ENCODE data around the gene NEDD4L. TPM values are rescaled to one million over a fixed set of nuclear protein-coding genes. Genes with fewer than 3 reads are reported as not detected.
A peak's percentile ranks its signal among the peaks of the same experiment; 100 is the strongest.
"Not testable (repeated sequence)": the region's sequence is repeated elsewhere in the genome, so short reads cannot be mapped to it uniquely, and the experiment has no call there.

Gene NEDD4L
- 9.7 and 10.5 TPM in 2 replicates for total RNA-seq

DNA sequence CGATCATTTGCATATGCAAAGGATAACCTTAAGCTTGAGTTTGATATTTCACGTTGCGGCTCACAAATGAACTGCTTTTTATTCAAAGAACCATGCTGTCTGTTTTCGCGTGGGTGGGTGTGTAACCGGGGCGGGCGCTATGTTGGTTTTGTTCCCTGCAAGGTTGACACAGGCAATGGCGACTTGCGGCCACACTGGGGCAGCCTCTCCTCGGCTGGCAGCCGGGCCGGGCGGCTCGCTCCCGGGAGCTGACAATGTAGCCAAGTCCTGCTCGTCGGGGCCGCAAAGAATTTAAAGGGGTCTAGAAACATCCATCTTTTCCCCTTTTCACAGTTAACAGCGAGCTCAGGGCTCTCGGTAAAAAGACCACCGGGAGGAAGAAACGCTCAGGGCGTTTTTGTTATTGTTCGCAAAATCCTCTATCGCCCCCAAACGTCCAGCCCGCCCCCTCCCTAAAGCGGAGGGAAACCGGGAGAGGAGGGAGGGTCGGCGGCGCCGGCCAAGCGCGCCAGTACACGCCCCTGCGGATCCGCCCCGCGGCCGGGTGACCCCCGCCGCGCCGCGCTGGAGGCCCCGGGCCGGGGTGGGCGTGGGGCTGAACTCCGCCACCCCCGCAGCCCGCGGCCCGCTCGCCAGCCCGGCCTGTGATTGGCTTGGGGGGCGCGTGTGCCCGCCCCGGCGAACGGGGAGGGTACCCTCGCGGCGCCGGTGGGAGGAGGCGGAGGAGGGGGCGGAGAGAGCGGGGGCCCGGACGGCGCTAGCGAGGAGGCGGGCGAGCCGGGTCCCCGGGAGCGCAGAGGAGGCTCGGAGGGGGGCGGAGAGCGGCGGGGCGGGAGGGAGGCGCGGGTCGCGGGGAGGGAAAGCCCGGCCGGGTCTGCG, at the start of gene NEDD4L:
TSS of gene NEDD4L (plus strand) at position 736 of the 879 bp plus-strand sequence. CDS start 435 bp downstream, outside the sequence.
- peak; percentile 85 to 92 for DNase-seq (ENCODE audit: low read depth in 2 of 2)

DNA sequence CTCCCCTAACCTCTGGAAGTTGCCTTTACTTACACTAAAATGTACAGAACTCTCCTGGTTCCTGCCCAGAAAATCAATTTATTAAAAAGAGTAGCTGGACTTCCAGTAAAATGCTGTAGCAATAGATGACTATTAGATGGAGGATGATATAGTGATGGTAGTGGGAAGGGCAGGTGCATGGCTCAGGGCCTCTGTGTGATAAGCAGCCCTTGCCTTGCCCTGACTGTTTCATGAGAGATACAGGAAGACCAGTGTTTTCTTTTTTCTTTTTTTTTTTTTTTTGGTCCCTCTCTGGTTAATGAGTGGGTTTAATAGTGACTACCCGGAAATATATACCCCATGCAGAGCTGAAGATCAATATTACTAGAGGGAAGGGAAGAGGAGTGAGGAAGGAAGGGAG, 48.7 kb upstream of the NEDD4L start:
- DNase-seq (ENCODE audit: low read depth in 2 of 2): no peak

DNA sequence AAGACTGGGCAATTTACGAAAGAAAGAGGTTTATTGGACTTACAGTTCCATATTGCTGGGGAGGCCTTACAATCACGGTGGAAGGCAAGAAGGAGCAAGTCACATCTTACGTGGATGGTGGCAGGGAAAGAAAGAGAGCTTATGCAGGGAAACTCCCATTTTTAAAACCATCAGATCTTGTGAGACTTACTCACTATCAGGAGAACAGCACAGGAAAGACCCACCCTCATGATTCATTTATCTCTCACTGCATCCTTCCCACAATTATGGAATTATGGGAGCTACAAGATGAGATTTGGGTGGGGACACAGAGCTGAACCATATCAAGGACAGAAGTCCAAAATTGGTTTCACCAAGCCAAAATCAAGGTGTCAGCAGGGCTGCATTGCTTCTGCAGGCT, 47.1 kb upstream of the NEDD4L start:
- DNase-seq (ENCODE audit: low read depth in 2 of 2): not testable (repeated sequence)

DNA sequence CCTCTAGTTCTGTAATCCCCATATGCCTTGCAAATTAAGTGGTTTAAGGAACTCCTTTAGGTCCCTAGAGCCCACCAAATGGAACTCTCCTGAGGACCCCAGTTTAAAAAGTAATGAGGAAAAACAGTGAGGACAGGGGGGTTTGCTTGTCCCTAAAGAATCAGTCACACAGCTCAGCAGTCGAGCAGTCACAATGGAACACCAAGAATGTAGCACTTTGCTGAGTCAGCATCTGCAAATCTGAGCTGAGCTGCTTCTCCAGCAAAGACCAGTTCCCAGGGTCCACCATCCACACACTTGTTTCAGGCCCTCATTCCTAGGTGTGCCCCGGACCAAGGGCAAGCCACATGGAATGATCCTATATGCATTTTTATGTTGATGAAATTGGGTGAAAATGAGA, 46.2 kb upstream of the NEDD4L start:
- DNase-seq (ENCODE audit: low read depth in 2 of 2): no peak

GRCh38 chr18:57998461-57998860, 45.6 kb upstream of the NEDD4L start:
- DNase-seq (ENCODE audit: low read depth in 2 of 2): no peak

- peak in 1 of 2 donors; percentile 7 for DNase-seq (ENCODE audit: low read depth in 2 of 2)
Measured at GRCh38 chr18:58004317-58004716, 39.7 kb upstream of the NEDD4L start.

GRCh38 chr18:58005011-58005410, 39.0 kb upstream of the NEDD4L start:
- no peak for DNase-seq (ENCODE audit: low read depth in 2 of 2)

DNA sequence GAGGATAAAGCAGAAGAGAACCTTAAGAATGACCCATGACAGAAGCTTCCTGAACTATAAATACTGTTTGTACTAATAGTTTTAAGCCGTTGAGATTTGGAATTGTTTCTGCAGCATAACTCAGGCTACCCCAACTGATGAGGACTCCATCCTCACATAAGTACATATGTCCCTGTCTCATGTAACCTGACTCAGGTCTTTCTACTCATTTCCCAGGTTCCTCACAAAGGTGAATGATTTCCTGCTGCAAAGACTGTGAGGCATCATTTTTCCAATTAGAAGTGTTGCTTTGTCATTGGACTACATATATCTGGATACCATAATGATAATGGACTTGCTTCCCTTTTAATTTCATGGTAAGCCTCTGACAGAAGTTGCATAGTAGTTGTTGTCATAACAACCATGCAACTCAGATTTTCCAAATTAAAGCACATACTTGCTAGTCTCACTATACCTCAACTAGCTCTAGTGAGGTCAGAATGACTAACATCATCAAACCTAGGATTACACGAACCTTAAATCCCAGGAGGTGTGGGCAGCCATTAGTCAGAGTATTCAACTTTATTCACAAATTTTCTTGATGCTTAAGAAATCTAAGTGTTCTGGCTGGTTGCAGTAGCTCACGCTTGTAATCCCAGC, 38.0 kb upstream of the NEDD4L start:
- no peak for DNase-seq (ENCODE audit: low read depth in 2 of 2)

- no peak for DNase-seq (ENCODE audit: low read depth in 2 of 2)
Measured at GRCh38 chr18:58009166-58009565, 34.9 kb upstream of the NEDD4L start.

DNA sequence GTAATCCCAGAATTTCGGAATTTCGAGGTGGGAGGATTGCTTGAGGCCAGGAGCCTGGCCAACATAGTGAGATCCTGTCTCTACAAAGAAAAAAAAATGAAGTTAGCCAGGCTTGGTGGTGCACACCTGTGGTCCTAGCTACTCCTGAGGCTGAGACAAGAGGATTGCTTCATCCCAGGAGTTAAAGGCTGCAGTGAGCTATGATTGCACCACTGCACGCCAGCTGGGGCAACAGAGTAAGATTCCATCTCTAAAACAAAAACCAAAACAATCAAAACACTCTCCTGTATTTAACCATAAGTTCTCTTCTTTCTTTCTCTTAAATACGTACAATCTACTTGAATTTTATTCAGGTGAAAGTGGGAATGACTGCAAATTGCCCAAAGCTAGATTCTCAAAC, 33.8 kb upstream of the NEDD4L start:
- no peak for DNase-seq (ENCODE audit: low read depth in 2 of 2)

- no peak for DNase-seq (ENCODE audit: low read depth in 2 of 2)
Measured at GRCh38 chr18:58012356-58012755, 31.7 kb upstream of the NEDD4L start.

DNA sequence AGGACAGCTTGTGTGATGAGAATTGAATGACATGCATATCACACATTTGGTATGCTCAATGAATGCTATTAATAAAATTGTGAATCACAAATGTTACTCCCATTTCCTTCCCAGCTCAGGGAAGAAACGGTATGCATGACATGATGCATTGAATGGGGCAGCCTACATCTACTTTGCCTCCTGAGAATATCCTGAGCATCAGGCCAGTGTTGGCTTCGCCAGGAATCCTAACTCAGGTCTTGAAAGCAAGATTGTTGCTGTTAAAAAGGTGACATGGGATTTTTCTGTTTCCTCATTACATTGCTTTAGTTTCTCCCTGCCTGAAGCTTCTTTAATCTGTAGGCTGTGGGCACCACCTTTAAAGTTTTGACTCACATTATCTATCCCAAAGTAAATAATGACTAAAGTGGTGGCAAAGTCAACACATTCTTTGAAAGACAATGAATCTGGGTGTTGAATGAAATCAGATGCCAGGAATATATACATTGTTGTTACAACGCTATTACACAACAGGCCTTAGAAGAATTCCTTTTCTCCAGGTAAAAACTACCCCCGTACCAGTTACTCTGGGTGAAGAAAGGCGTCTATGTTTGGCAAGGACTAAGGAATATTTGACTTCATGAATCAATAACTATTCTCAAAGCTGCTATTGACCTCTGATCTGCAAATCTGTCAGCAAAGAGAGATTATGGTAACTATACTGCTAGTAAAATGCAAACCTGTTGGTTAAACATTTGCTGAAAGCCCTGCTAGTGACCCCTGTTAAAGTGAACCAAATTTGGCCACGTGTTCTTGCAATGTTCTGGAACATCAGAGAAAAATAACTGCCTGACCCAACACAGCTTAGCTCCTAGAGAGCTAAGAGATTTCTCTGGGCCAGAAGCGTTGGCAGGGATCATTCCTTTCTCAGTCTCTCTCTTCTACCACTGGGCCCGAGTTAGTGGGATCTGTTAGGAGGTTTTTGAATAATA, 30.5 kb upstream of the NEDD4L start:
- DNase-seq (ENCODE audit: low read depth in 2 of 2): peak in 1 of 2 donors; percentile 21

- no peak for DNase-seq (ENCODE audit: low read depth in 2 of 2)
Measured at GRCh38 chr18:58015065-58015780, 28.8 kb upstream of the NEDD4L start.

GRCh38 chr18:58017267-58017666, 26.8 kb upstream of the NEDD4L start:
- DNase-seq (ENCODE audit: low read depth in 2 of 2): no peak

- DNase-seq (ENCODE audit: low read depth in 2 of 2): no peak
Measured at GRCh38 chr18:58020567-58021107, 23.4 kb upstream of the NEDD4L start.

DNA sequence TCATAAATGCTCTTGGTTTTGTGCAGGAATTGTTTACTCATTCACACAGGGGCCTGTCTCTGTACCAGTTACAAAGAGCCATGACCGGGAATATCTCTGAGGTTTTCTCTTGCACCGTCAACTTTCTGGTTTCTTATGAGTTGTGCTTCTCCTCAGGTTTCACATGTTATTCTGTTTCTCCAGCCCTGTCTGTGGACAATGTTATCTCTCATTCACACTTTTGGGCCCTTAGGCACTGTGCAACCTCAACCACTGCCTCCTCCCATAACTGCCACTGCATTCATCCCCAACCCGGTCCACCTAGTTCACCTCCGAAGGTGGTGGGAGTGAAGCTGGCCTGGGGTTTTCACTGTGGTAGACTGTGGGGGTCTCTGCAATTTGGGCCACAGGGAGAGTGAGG, 22.5 kb upstream of the NEDD4L start:
- no peak for DNase-seq (ENCODE audit: low read depth in 2 of 2)

- no peak for DNase-seq (ENCODE audit: low read depth in 2 of 2)
Measured at GRCh38 chr18:58023108-58023507, 20.9 kb upstream of the NEDD4L start.

DNA sequence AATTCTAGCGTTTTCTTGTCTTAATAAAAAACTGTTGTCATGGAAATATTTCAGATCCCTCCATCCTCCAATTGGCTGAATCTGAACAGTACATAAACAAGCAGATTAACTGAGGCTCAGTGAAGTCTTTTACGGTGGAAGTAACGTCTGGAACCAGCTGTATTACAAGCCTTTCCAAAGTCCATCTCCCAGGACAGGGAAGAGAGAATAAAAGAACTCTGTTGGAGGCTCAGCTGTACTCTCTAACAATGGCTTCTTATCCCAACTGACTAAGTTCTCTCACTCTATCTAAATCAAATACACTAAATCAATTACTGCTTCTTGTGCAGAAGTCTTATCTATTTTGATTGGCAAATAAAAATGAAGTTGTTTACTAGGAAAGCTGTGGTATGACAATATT, 19.9 kb upstream of the NEDD4L start:
- no peak for DNase-seq (ENCODE audit: low read depth in 2 of 2)

DNA sequence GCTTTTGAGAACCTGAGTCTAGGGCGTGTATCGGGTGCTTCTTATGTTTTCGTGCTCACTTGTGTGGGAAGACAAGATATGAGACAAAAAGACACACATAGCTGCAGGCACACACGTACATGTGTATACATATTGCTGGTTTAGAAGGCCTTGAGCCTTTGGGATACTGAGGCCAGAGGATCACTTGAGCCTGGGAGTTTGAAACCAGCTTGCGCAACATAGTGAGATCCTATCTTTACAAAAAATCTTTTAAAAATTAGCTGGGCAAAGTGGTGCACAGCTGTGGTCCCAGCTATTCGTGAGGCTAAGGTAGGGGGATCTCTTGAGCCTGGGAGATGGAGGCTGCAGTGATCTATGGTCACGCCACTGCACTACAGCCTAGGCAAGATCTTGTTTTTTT, 18.8 kb upstream of the NEDD4L start:
- DNase-seq (ENCODE audit: low read depth in 2 of 2): no peak

- DNase-seq (ENCODE audit: low read depth in 2 of 2): no peak
Measured at GRCh38 chr18:58025733-58026132, 18.3 kb upstream of the NEDD4L start.

DNA sequence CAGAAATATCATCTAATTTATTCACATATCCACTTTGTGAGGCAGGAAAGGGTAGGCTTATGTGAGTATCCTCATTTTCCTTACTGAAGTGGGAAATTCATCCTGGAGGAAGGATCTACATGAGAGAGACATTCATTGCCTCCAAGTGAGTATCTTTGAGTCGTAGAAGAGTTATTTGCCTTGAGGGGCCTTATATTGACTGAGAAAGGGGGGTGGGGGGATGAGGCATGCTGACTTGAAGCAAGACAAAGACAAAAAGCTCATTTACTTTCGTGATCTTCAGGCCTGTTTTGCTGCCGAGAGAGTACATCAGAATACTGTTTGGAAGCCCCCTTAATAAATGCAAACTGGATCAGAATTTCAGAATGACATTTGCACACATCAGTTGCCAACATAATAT, 17.6 kb upstream of the NEDD4L start:
- no peak for DNase-seq (ENCODE audit: low read depth in 2 of 2)
